Neural cell (in vitro differentiated cells): Measurements from ENCODE around the gene SUPT3H. TPM values are rescaled to one million over a fixed set of nuclear protein-coding genes. Genes with fewer than 3 reads are reported as not detected.

Source experiments
- H2AFZ ChIP-seq: fragments of 200-600, 300-800 bp; sonication (generic), shearing (Covaris generic); 2 replicates; pipeline ENCODE4 v1.6.0; 2014; ENCODE audit warnings: low read depth, mild to moderate bottlenecking, antibody characterized with exemption, low read length, moderate library complexity
- H3F3A ChIP-seq: fragments of 200-600 bp; shearing (Covaris generic); 2 replicates; pipeline ENCODE4 v1.6.1; 2016; ENCODE audit warnings: mild to moderate bottlenecking, moderate library complexity, mixed read lengths, antibody characterized with exemption, low read length; ENCODE audit not compliant: insufficient read depth, poor library complexity, severe bottlenecking
- H3K27ac ChIP-seq: fragments of 200-600, 300-800 bp; sonication (generic), shearing (Covaris generic); 2 replicates; pipeline ENCODE4 v1.5.1; 2014; ENCODE audit warnings: mild to moderate bottlenecking, low read length, moderate library complexity
- H3K27me3 ChIP-seq: fragments of 300-800, 200-600 bp; sonication (generic), shearing (Covaris generic); 2 replicates; pipeline ENCODE4 v1.6.0; 2014; ENCODE audit warnings: mild to moderate bottlenecking, low read depth, low read length, moderate library complexity; ENCODE audit not compliant: insufficient read depth
- H3K36me3 ChIP-seq: fragments of 300-800, 200-600 bp; sonication (generic), shearing (Covaris generic); 2 replicates; pipeline ENCODE4 v1.5.1; 2014; ENCODE audit warnings: mild to moderate bottlenecking, antibody characterized with exemption, low read length, moderate library complexity; ENCODE audit not compliant: insufficient read depth
- H3K4me2 ChIP-seq: fragments of 300-800, 200-600 bp; sonication (generic), shearing (Covaris generic); 2 replicates; pipeline ENCODE4 v1.6.0; 2014; ENCODE audit warnings: mild to moderate bottlenecking, low read length
- H3K4me3 ChIP-seq: fragments of 300-800, 200-600 bp; sonication (generic), shearing (Covaris generic); 2 replicates; pipeline ENCODE4 v1.5.1; 2014; ENCODE audit warnings: mild to moderate bottlenecking, low read length, moderate library complexity
- H3K79me2 ChIP-seq: fragments of 200-600 bp; shearing (Covaris generic); replicated peaks from 2 replicates; pipeline ENCODE4 v1.6.0; 2014; ENCODE audit warnings: mild to moderate bottlenecking, low read length, moderate library complexity; ENCODE audit not compliant: insufficient read depth
- H3K9ac ChIP-seq: fragments of 300-800, 200-600 bp; sonication (generic), shearing (Covaris generic); 2 replicates; pipeline ENCODE4 v1.6.1; 2016; ENCODE audit warnings: mild to moderate bottlenecking, low read length, mixed read lengths
- H3K9me2 ChIP-seq: fragments of 200-600 bp; shearing (Covaris generic); 2 replicates; pipeline ENCODE4 v1.6.1; 2016; ENCODE audit warnings: mild to moderate bottlenecking, low read length, mixed read lengths; ENCODE audit not compliant: insufficient read depth
- H3K9me3 ChIP-seq: fragments of 200-600, 300-800 bp; sonication (generic), shearing (Covaris generic); 2 replicates; pipeline ENCODE4 v1.6.1; 2016; ENCODE audit warnings: mild to moderate bottlenecking, mixed run types, low read length, moderate library complexity, mixed read lengths
- H4K20me1 ChIP-seq: fragments of 200-600 bp; shearing (Covaris generic); 2 replicates; pipeline ENCODE4 v1.6.1; 2016; ENCODE audit warnings: mild to moderate bottlenecking, mixed run types; ENCODE audit not compliant: insufficient read depth
- CTCF ChIP-seq: fragments of 450-650 bp; IDR thresholded peaks from 2 replicates; pipeline ENCODE4 v1.5.1; 2014; ENCODE audit warnings: antibody characterized with exemption, mild to moderate bottlenecking, moderate library complexity; ENCODE audit not compliant: poor library complexity, severe bottlenecking
- EP300 ChIP-seq: fragments of 450-650 bp; conservative IDR thresholded peaks from 2 replicates; pipeline ENCODE4 v1.6.1; 2014; ENCODE audit warnings: antibody characterized with exemption, mild to moderate bottlenecking, moderate library complexity; ENCODE audit not compliant: poor library complexity, severe bottlenecking
- EZH2 ChIP-seq: fragments of 200-600, 300-800 bp; shearing (Covaris generic), sonication (generic); IDR thresholded peaks from 2 replicates; pipeline ENCODE4 v1.6.1; 2014; ENCODE audit warnings: antibody characterized with exemption, low read length, borderline replicate concordance, mild to moderate bottlenecking; ENCODE audit not compliant: insufficient read depth, poor library complexity, severe bottlenecking
- MXI1 ChIP-seq: fragments of 450-650 bp; conservative IDR thresholded peaks from 2 replicates; pipeline ENCODE4 v1.6.1; 2014; ENCODE audit warnings: antibody characterized with exemption, mild to moderate bottlenecking; ENCODE audit not compliant: poor library complexity, severe bottlenecking
- POLR2AphosphoS5 ChIP-seq: IDR thresholded peaks from 2 replicates; pipeline ENCODE4 v1.6.1; 2012
- RAD21 ChIP-seq: fragments of 450-650 bp; conservative IDR thresholded peaks from 2 replicates; pipeline ENCODE4 v1.6.1; 2014; ENCODE audit warnings: antibody characterized with exemption, mild to moderate bottlenecking, moderate library complexity
- REST ChIP-seq: IDR thresholded peaks from 2 replicates; pipeline ENCODE4 v1.6.1; 2012; ENCODE audit warnings: borderline replicate concordance
- SMC3 ChIP-seq: fragments of 450-650 bp; conservative IDR thresholded peaks from 2 replicates; pipeline ENCODE4 v1.6.1; 2014; ENCODE audit warnings: antibody characterized with exemption, mild to moderate bottlenecking, moderate library complexity; ENCODE audit not compliant: poor library complexity
- TAF1 ChIP-seq: IDR thresholded peaks from 2 replicates; pipeline ENCODE4 v1.6.1; 2012; ENCODE audit warnings: low read depth
- polyA plus RNA-seq: library from polyadenylated mRNA; depleted of rRNA; stranded (reverse); fragments of >200 nt; gene quantifications from 2 replicates; pipeline ENCODE4 v1.2.3, GENCODE V29; 2014

Gene SUPT3H
- polyA plus RNA-seq, 1 donor from 2014 or later = 6.8 TPM

- H3K4me3 ChIP-seq = no peak overlapping the region
- H3K9me2 ChIP-seq = no peaks in the 10 kb centered on the region
- no peaks in the 10 kb centered on the region for H3K36me3 ChIP-seq
Measured at GRCh38 chr6:45126033-45126432, 251.7 kb downstream of the SUPT3H start.

GRCh38 chr6:45123023-45123422 lies 254.7 kb downstream of the SUPT3H start:
- no peaks in the 10 kb centered on the region for H3K36me3 ChIP-seq
- H3K4me3 ChIP-seq = no peak overlapping the region
- TF ChIP-seq EZH2 (no peak), POLR2AphosphoS5 (no peak), CTCF (no peak), MXI1 (no peak), REST (no peak), RAD21 (no peak), SMC3 (no peak), EP300 (no peak), TAF1 (no peak)
- H3K9me3 ChIP-seq = no peaks in the 10 kb centered on the region
- no peak overlapping the region for H3K9ac ChIP-seq
- no peak overlapping the region for H3K27ac ChIP-seq
- H3K4me2 ChIP-seq = no peak overlapping the region
- H3K9me2 ChIP-seq = no peaks in the 10 kb centered on the region
- no peaks in the 10 kb centered on the region for H3K27me3 ChIP-seq
- H3F3A ChIP-seq = no peaks in the 10 kb centered on the region
- no peaks in the 10 kb centered on the region for H3K79me2 ChIP-seq
- no peak overlapping the region for H2AFZ ChIP-seq
- no peaks in the 10 kb centered on the region for H4K20me1 ChIP-seq

More at GRCh38 chr6:45126033-45126432, 251.7 kb downstream of the SUPT3H start:
- Histone ChIP-seq H3K27me3 (no peaks in the 10 kb centered on the region), H3K79me2 (no peaks in the 10 kb centered on the region), H4K20me1 (no peaks in the 10 kb centered on the region), H2AFZ (no peak overlapping the region), H3F3A (no peaks in the 10 kb centered on the region), H3K4me2 (no peak overlapping the region), H3K9ac (no peak overlapping the region), H3K27ac (no peak overlapping the region), H3K9me3 (no peaks in the 10 kb centered on the region)
- no peak for TF ChIP-seq SMC3
- no peak for TF ChIP-seq REST
- no peak for TF ChIP-seq TAF1
- TF ChIP-seq EP300 = no peak
- no peak for TF ChIP-seq EZH2
